Central memory CD8-positive, alpha-beta T cell (primary cell): ENCODE measurements around the gene PPTC7.
"Not testable (repeated sequence)": the region's sequence is repeated elsewhere in the genome, so short reads cannot be mapped to it uniquely, and the experiment has no call there.

Experiments
- ATAC-seq: fragments of 150-1000 bp; cut with Tn5 transposase; replicated peaks from 2 replicates; pipeline ENCODE4 v1.10.0; 2022; ENCODE audit warnings: mild to moderate bottlenecking, moderate FRiP score, moderate number of reproducible peaks; ENCODE audit not compliant: poor library complexity, severe bottlenecking; ENCODE audit errors: extremely low read depth
- DNase-seq, 2 donors: peaks; one replicate each; pipeline ENCODE4 v3.0.0; 2021; ENCODE audit warnings: low spot score in 2 of 2
- H3K27ac Mint-ChIP-seq: one replicate; pipeline ENCODE4 v1.8.0; 2022; ENCODE audit warnings: low read depth, mild to moderate bottlenecking, moderate library complexity, mixed read lengths
- H3K27me3 Mint-ChIP-seq: one replicate; pipeline ENCODE4 v1.8.0; 2022; ENCODE audit warnings: mixed read lengths
- H3K36me3 Mint-ChIP-seq: one replicate; pipeline ENCODE4 v1.8.0; 2022; ENCODE audit warnings: mild to moderate bottlenecking, moderate library complexity, mixed read lengths; ENCODE audit not compliant: insufficient read depth
- H3K4me1 Mint-ChIP-seq: one replicate; pipeline ENCODE4 v1.8.0; 2022; ENCODE audit warnings: mixed read lengths
- H3K4me3 Mint-ChIP-seq: one replicate; pipeline ENCODE4 v1.8.0; 2022; ENCODE audit warnings: mild to moderate bottlenecking, moderate library complexity, mixed read lengths
- H3K9me3 Mint-ChIP-seq: one replicate; pipeline ENCODE4 v1.8.0; 2022; ENCODE audit warnings: mixed read lengths

PPTC7 gene

GRCh38 chr12:110578694-110579534 lies 4.2 kb downstream of the PPTC7 start:
- H3K27me3 Mint-ChIP-seq, result no peaks in the 10 kb centered on the region
- ATAC-seq (no peak), DNase-seq (no peak)
- peak overlapping the region; percentile 94 for H3K27ac Mint-ChIP-seq
- peak overlapping the region; percentile 92 for H3K4me3 Mint-ChIP-seq
- H3K4me1 Mint-ChIP-seq, result peaks cover 63% of the 10 kb centered on the region
- peaks cover 16% of the 10 kb centered on the region for H3K36me3 Mint-ChIP-seq
- H3K9me3 Mint-ChIP-seq, result no peaks in the 10 kb centered on the region

- DNase-seq (peak in 1 of 2 donors; percentile 19), ATAC-seq (peak; percentile 50)
- H3K36me3 Mint-ChIP-seq, result peaks cover 12% of the 10 kb centered on the region
- H3K27me3 Mint-ChIP-seq, result no peaks in the 10 kb centered on the region
- H3K4me1 Mint-ChIP-seq, result peaks cover 56% of the 10 kb centered on the region
- no peaks in the 10 kb centered on the region for H3K9me3 Mint-ChIP-seq
- H3K4me3 Mint-ChIP-seq, result peak overlapping the region; percentile 92
- peak overlapping the region; percentile 94 for H3K27ac Mint-ChIP-seq
These were observed 5.0 kb downstream of the PPTC7 start for GRCh38 chr12:110577864-110578693.

- H3K4me1 Mint-ChIP-seq, result peaks cover 49% of the 10 kb centered on the region
- H3K27me3 Mint-ChIP-seq, result no peaks in the 10 kb centered on the region
- ATAC-seq (no peak), DNase-seq (no peak)
- no peaks in the 10 kb centered on the region for H3K9me3 Mint-ChIP-seq
- peaks cover 9% of the 10 kb centered on the region for H3K36me3 Mint-ChIP-seq
- H3K4me3 Mint-ChIP-seq, result peak overlapping the region; percentile 30
- H3K27ac Mint-ChIP-seq, result peak overlapping the region; percentile 94
These were observed 6.6 kb downstream of the PPTC7 start for GRCh38 chr12:110576504-110576903.

DNA sequence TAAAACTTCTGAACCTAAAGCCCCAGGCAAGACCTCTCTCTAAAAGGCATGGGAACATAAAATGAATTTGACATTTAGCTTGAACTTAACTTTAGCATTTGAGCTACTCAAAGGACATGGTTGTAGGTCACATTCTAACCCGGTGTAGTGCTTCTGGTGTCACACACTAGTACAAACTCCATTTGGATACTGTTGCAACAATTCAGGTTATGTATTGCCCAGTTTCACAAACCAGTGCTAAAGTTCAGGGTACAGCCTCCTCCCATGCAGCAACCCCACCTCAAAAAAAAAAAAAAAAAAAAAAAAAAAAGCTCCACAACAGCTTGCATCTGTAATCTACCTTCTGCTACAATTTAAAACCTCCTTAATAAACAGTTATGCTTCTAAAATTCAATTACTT lies 7.8 kb downstream of the PPTC7 start:
- Mint-ChIP-seq H3K4me3 (no peak overlapping the region), H3K4me1 (peaks cover 43% of the 10 kb centered on the region), H3K9me3 (no peaks in the 10 kb centered on the region), H3K36me3 (peaks cover 9% of the 10 kb centered on the region), H3K27me3 (no peaks in the 10 kb centered on the region), H3K27ac (no peak overlapping the region)
- DNase-seq (no peak), ATAC-seq (no peak)

DNA sequence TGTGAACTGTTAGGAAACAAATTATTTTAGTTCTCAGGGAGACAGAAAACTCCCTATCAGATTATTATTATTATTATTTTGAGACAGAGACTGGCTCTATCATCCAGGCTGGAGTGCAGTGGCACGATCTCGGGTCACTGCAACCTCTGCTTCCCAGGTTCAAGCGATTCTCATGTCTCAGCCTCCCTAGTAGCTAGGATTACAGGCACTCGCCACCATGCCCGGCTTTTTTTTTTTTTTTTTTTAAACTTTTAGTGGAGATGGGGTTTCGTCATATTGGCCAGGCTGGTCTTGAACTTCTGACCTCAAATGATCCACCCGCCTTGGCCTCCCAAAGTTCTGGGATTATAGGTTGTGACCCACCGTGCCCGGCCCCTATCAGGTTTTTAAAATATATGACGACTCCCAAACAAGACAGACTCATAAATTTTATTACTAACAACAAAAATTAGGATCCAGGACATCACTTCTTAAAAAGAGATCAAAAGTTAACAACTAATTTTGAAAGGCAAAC lies 8.3 kb downstream of the PPTC7 start:
- not testable (repeated sequence) for DNase-seq, H3K27me3 Mint-ChIP-seq, H3K9me3 Mint-ChIP-seq, ATAC-seq, H3K4me3 Mint-ChIP-seq, H3K36me3 Mint-ChIP-seq, H3K27ac Mint-ChIP-seq
- peaks cover 43% of the 10 kb centered on the region for H3K4me1 Mint-ChIP-seq

GRCh38 chr12:110574044-110574443 lies 9.1 kb downstream of the PPTC7 start:
- peaks cover 35% of the 10 kb centered on the region for H3K4me1 Mint-ChIP-seq
- H3K9me3 Mint-ChIP-seq, result no peaks in the 10 kb centered on the region
- no peaks in the 10 kb centered on the region for H3K27me3 Mint-ChIP-seq
- H3K36me3 Mint-ChIP-seq, result peaks cover 6% of the 10 kb centered on the region
- no peak overlapping the region for H3K4me3 Mint-ChIP-seq
- no peak for ATAC-seq
- DNase-seq, result no peak
- H3K27ac Mint-ChIP-seq, result no peak overlapping the region

GRCh38 chr12:110570798-110571197 lies 12.3 kb downstream of the PPTC7 start:
- DNase-seq, H3K9me3 Mint-ChIP-seq, H3K36me3 Mint-ChIP-seq, H3K27me3 Mint-ChIP-seq, ATAC-seq, H3K27ac Mint-ChIP-seq, H3K4me3 Mint-ChIP-seq: not testable (repeated sequence)
- H3K4me1 Mint-ChIP-seq, result peaks cover 31% of the 10 kb centered on the region

GRCh38 chr12:110569838-110570237 lies 13.3 kb downstream of the PPTC7 start:
- not testable (repeated sequence) for ATAC-seq, H3K27me3 Mint-ChIP-seq, H3K36me3 Mint-ChIP-seq, DNase-seq, H3K9me3 Mint-ChIP-seq, H3K4me3 Mint-ChIP-seq, H3K27ac Mint-ChIP-seq
- H3K4me1 Mint-ChIP-seq, result peaks cover 29% of the 10 kb centered on the region

GRCh38 chr12:110568752-110569151 lies 14.4 kb downstream of the PPTC7 start:
- Mint-ChIP-seq H3K27me3 (no peaks in the 10 kb centered on the region), H3K4me3 (no peak overlapping the region), H3K27ac (no peak overlapping the region), H3K9me3 (no peaks in the 10 kb centered on the region), H3K4me1 (peaks cover 36% of the 10 kb centered on the region), H3K36me3 (peaks cover 5% of the 10 kb centered on the region)
- DNase-seq (no peak), ATAC-seq (no peak)

DNA sequence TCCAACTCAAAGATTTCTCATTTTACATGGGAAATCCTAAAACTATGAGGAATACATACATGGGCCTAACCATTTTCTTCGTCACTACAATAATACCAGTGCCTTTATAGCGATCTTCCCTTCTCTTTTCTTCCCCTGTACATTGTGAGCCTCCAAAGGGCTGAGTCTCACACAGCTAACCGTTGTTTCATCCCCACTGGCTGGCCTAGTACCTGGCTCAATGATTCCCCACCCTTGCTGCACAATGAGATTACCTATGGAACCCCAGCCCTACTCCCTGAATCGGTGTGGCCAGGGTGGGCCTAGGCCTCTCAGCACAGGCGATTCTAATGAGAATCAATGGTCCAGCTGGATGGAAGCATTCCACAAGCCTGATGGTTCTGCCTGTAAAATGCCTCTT lies 16.1 kb downstream of the PPTC7 start:
- Mint-ChIP-seq H3K4me1 (peaks cover 42% of the 10 kb centered on the region), H3K36me3 (peaks cover 10% of the 10 kb centered on the region), H3K9me3 (no peaks in the 10 kb centered on the region), H3K4me3 (no peak overlapping the region), H3K27me3 (no peaks in the 10 kb centered on the region), H3K27ac (no peak overlapping the region)
- ATAC-seq, result no peak
- DNase-seq, result no peak

- Mint-ChIP-seq H3K4me3 (no peak overlapping the region), H3K4me1 (peaks cover 48% of the 10 kb centered on the region), H3K27ac (peak overlapping the region; percentile 17), H3K9me3 (no peaks in the 10 kb centered on the region), H3K36me3 (peaks cover 12% of the 10 kb centered on the region), H3K27me3 (no peaks in the 10 kb centered on the region)
- no peak for ATAC-seq
- no peak for DNase-seq
These were observed 16.9 kb downstream of the PPTC7 start for GRCh38 chr12:110565894-110566871.

GRCh38 chr12:110564471-110564991 lies 18.6 kb downstream of the PPTC7 start:
- no peaks in the 10 kb centered on the region for H3K9me3 Mint-ChIP-seq
- peak overlapping the region; percentile 97 for H3K27ac Mint-ChIP-seq
- DNase-seq (no peak), ATAC-seq (no peak)
- H3K36me3 Mint-ChIP-seq, result peaks cover 15% of the 10 kb centered on the region
- H3K27me3 Mint-ChIP-seq, result no peaks in the 10 kb centered on the region
- H3K4me3 Mint-ChIP-seq, result no peak overlapping the region
- peaks cover 57% of the 10 kb centered on the region for H3K4me1 Mint-ChIP-seq
